Activated T-cell treated with anti-CD3 and anti-CD28 coated beads for 4 hours (primary cell): ENCODE data around the gene HOXB9.

Experiments used
- DNase-seq: peaks from one replicate; pipeline ENCODE4 v3.0.0-alpha.2; 2020

The HOXB9 gene

DNA sequence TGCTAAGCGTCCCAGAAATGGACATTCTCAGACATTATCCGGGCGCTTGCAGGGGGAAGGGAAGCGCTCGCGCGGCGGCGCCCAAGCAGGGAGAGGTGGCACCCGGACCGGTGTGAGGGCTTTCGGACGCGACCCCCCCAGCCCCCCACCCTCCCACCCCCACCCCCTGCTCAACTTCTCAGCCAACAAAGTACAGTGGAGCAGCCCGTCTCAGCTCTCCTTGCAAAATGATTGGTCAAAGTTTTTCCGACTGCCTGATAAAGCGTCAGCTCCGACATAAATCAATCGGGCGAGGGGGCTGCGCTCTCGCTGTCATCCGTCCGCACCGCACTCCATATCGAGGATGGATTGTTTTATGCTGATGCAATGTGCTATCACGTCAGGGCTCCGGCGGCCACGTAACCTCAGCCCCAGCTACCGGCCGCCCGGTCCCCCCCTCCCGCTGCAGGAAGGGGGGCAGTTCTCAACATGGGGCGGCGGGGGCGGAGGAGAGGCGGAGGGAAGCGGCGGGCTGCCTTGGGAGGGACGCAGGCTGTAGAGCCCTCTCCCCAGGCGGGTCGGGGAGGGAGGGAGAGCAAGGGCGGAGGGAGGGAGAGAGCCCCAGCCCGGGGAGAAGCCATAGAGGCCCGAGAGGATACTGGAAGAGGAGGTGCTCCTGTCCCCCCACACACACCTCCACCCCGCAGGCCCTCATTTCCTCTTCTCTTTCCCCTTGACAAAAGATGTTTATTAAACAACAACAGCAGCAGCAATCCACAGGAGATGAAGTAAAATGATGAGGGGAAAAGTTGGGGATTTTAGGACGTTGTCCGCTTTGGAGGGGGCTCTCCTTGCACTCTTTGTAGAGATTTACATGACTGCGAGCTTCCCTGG, at the start of gene HOXB9:
HOXB9 (minus strand) TSS at position 114 of the 873 bp plus-strand sequence; CDS start at position 25, 89 bp downstream.
- peak; percentile 60 for DNase-seq

DNA sequence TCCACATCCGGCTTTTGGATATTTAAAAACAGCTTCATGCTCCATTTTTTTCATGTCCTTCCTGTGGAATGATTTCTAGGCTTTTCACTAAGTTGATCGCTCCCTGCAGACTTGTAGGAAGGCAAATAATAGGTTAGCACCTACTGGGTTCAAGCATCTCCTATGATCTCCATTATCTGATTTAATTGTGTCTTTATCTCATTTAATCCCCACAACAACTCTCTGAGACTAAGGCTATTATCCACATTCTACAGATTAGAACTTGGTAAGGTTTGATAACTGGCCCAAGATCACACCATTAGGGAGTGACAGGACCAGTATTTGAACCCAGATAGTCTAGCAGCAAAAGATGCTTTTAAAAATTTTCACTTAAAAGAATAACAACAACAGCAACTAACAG, 46.2 kb upstream of the HOXB9 start:
- no peak for DNase-seq

DNA sequence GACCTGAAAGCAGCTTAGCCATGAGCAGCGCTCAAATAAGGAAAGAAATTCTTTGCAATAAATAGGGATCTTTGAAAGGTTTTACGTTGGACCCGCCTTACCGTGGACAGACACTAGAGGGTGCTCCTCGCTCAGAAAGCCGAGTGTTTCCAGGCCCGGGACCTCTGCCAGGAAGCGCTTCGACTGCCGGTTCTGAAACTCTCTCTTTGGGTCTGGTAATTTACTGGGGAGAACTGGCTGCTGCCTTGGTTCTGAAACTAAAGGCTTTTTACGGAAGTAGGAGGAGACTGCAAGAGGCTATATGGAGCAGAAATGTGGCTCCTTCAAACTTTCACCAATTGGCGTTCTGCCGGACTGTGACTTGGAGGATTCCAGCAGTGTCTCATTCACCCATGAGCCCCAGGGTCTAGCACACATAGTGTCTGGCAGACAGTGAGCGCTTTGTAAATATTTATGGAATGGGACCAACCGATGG, 45.6 kb upstream of the HOXB9 start:
- DNase-seq: peak; percentile 67

DNA sequence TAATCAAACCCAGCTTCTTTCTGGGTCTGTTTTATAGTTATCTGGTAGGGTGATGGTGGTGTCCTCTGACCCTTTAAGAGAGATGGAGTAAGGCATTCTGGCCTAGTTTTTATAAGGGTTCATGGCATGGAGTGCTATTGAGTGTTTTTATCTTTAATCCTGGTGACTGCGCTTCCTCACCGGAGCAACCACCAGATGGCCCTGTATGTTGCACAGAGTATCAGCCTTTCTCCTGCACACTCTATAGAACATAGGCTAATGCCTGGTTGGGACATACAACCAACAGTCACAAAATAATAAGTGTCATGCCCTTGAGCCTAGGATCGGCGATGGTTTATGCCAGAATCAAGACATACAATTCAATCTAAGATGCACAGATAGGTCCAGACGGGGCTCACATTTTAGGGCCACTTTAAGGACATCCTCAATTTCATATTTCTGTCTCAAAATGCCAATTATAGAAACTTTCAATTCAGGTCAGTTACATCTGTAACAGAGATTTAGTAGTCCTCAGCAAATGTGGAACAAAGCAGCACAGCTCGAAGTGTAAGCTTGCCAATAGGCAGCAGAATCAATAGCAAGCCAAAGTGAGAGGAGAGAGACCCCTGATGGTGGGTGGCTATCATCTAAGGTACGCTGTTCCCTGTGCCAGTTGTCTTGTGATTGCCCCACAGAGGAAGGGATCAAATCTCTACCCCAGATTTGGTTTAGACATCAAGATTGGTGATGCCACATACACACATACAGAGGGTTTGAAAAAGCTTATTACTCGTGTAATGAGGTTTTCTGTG, 37.2 kb upstream of the HOXB9 start:
- no peak for DNase-seq

DNA sequence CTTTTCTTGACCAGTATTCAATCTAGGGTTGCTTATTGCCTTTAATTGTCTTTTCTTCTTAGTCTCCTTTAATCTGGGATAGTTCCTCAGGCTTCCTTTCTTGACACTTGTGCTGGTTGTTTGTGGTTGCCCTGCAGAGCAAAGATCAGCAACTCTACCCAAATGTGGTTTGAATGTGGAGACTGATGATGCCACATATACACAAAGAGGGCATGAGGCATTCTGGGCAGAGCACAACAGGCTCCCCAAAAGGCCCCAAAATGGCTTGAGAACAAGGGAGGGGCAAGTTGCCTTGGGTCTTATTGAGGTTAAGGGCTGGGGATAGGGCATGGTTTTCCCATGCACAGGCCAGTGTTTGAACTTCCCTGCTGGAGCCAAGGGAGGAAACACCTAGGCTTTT, 29.8 kb upstream of the HOXB9 start:
- no peak for DNase-seq

DNA sequence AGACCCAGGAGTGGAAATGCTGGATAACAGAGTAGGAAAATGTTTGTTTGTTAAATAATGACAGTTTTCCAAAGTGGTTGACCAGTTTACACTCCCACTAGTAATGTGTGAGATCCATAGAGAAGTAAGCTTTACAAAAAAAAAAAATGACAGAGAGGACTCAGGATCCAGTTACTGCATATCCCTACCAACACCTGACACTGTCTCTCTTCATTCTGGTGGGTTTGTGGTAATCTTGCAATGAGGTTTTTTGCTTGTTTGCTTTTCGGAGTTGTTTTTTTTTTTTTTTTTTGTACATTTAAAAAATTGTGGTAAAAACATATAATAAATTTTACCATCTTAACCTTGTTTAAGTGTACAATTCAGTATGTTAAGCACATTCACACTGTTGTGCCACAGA, 23.6 kb upstream of the HOXB9 start:
- no peak for DNase-seq

DNA sequence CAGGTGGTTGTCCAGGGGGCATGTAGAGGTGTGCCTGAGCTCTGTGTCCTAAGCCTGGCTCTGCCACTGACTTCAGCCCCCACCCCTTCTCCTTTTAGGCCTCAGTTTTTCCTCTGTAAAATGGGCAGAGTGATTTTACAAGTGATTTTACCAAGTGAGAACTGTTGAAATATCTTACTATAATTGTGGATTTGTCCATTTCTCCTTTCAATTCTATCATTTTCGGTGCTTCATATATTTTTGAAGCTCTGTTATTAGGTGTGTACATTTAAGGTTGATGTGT, 21.7 kb upstream of the HOXB9 start:
- no peak for DNase-seq

DNA sequence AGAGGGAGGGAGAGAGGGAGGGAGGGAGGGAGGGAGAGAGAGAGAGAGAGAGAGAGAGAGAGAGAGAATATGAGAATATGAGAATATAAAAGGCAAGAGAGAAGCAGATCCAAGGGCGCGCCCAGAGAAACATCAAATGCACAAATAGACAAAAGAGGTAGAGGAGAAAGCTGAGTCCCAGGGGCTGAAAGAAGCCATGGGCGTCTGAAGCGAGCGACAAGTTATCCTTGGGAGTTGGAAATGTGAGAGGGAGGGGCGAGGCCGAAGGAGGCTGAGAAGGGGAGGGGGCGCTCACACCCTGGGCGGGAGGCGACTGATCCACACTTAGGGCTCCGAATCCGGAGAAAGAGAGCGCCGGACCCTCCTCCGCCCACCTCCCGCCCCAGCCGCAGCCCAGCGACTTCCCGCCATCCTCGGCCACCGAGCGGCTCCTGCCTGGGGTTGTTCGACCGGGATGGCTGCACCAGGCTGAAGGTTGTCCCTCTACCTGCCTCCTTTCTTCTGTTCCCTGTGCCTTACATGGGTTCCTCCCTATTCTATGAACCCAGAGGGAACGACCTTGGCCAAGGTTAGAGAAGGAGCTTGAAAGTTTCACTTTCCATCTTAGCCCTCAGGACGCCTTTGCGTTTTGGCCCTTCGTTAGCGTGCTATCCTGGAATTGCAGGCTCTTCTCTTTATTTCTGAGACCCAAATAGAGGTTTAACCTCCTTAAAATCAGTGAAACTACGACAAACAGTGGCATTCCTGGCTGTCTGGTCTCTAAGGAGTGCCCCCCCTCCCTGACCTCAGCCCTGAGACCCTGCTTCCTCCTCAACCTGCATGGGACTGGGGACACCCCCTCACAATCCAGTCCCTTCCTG, 21.2 kb upstream of the HOXB9 start:
- DNase-seq: no peak

DNA sequence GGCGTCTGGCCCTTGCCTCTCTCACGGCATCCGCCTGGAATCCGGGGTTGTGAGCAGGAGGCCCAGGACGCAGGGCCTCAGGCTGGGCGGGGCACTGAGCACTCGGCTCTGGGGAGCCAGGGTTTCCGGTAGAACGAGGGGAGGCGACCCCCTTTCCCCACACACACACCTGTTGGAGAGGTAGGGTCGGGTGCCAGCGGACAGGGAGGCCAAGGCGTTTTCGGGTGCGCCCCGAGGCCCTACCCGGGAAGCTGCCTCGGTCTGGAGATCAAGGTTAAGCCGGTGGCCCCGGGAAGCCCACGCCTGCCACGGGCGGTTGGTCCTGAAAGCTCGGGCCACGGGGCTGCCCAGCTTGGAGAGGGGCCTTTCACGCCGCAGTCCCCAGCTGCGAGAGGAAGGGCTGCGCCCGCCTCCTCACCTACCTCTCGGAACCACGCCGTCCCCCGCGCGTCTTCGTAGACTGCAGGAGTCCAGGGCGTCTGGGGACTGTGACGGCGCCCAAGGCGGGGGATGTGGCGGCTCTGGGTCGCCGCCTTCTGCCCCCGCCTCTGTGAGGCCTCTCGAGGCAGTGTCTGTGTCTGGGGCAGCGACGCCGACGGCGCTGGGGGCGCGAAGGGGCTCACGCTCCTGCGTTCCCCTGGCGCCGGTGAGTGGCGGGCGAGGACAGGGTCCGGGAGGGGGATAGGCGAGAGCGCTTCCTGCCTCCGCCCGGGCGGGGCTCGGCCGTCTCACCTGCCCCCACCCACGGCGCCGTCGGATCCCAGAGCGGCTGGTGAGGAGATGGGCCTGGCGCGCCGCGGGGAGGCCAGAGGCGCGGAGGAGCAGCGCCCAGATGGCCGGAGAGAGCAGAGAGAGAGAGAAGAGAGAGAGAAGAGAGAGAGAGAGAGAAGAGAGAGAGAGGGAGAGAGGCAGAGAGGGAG, 20.3 kb upstream of the HOXB9 start:
- DNase-seq: peak; percentile 19

DNA sequence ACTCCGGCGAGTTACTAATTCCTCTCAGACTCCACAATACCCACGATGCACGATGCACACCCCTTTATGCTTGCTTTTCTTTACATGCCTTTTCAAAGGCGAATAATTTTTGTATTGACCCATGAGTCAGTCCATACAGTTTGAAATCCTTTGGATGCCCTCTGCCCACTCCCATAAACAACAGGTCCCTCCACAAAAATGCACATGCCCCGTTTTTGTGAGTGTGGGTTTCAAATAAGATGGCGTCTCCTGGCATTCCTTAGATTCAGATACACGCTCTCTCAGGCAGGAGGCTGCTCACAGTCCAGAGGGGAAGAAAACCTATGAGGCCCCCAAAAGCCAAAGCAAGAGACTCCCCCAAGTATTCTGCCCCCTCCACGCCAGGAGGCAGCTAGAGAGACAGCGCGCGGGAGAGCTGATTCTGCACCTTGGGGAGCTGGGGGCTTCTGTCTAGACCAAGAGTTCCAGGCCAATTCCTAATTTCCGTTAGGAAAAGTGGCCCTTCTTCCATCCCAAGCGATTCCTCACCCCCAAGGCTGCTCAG, 19.6 kb upstream of the HOXB9 start:
- DNase-seq: no peak

DNA sequence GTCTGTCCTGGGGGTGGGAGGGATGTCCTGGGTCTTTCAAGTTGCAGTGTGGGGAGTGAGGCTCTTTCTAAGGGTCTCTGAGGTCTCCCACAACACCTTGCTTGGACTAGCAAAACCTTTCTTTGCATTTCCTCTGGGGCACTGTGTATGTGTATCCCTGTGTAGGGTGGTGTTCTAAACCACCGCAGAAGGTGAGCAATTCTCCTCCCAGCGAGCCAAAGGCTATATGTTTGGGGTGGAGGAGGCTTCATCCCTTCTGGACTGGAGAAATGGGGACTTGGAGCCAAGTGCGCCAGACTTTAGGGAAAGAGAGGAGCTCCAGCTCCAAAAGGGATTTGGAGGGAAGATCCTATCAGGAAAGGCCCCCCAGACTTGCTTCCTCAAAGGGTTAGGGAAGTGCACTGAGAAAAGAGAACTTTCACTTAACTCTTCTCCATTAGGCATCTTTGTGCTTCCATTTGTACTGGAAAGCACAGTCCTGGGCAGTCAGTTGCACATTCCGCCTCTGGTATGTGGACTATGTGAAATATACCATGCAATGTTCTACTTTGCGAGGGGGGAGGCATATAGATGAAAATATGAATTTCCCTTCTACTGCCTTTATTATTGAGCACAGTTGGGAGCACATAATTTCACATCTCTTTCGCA, 18.9 kb upstream of the HOXB9 start:
- DNase-seq: no peak

DNA sequence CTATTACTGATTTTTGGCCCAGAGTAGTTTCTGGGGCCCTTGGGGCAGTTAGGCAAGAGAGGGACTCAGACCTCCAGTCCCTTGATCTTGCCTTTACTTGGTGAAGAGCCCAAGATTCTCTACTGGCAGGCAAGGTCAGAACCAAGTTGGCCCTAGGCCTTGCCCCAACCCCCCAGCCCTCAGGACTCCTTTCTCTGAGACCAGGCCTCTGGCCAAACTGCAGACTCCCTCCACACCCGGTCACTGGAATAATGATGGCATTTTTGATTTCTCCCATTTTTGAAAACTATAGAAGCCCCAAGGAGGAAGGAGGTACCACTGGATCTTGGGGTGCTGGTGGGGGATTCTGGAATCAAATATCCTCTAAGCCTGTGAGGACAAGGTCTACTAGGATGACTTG, 18.0 kb upstream of the HOXB9 start:
- DNase-seq: no peak

DNA sequence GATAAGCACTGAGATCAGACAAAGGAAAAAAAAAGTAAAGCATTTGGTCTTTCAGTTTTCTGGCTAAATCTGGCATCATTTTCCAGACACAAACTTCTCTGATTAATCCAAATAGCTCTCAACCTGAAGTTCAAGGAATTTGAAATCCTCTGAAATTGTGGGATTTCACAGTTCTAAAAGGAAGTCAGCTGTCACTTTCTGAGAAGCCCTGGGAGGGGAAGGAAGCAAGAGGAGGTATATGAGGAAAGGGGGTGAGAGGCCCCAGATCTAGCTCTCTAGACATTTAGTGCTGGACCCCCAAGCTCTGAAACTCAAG, 17.5 kb upstream of the HOXB9 start:
- DNase-seq: no peak

DNA sequence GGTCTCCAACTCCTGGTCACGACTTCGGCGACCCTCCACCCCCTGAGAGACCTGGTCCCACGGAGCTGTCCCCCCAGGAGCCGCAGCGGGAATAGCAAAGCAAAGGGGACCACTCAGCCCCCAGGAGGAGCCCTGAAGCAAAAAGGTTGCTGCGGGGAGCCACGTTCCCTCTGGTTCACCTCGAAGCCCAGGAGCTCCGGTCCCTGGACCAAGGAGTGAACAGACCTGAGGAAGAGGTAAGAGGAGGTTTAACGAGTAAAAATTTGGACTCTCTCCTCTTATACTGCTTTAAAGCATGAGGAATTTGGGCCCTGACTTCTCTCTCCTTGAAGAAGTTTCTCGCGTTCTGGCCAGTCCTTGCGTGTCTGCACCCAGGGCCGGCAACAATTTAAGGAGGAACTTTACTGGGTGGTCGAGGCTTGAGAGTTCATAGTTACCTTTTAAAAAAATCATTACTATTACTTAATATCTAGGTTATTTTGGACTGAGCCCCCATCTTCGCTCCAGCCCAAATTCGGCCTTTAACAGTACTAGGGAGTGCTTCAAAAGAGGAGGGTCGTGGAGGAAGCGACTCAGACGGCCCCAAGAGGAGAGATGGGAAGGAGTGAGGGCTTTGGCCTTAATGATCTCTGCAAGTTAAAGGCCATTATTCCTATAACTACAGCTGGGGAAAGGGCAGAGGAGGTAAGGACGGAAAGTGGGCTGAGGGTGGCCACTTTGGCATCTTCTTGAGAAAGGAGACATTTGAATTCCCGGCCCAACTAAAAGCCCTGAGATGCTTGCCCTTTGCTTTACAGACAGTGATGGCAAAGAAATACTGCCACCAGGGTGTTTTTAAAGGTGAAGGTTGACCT, 16.9 kb upstream of the HOXB9 start:
- no peak for DNase-seq

DNA sequence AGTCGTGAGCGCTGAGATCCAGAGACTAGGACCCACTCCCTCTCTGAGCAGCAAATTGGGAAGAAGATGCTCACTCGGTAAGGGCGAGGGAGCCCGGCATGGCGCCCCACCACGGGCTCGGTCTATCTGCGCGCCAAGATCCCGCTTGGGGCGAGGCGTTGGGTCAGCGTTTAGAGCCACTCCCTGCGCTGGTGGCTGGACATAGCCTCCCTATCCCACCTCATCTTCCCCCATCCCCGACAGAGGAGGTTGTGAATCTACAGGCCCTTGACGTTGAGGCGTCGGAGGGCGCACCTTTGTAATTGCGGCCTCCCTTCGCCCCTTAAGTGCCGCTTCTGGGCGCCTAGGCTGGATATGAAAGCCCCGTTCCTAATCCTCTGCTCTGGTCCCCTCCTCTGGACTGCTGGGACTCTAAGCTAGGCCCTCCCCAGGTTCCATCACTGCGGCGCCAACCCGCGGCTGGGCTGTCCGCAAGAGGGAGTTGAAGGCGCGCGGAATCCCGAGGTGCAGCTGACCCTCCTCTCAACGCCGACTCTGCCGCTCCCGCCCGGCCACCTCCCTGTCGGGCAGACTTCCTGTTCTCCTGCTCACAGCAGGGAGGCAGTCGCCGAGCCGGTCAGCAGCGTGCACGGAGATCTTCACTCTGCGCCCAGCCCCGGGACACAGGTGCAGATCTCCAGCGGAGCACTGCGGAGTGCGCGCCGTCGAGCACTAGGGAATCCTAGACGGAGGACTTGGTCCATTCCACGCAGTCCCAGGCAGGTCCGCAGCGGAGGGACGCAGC, 16.1 kb upstream of the HOXB9 start:
- no peak for DNase-seq

DNA sequence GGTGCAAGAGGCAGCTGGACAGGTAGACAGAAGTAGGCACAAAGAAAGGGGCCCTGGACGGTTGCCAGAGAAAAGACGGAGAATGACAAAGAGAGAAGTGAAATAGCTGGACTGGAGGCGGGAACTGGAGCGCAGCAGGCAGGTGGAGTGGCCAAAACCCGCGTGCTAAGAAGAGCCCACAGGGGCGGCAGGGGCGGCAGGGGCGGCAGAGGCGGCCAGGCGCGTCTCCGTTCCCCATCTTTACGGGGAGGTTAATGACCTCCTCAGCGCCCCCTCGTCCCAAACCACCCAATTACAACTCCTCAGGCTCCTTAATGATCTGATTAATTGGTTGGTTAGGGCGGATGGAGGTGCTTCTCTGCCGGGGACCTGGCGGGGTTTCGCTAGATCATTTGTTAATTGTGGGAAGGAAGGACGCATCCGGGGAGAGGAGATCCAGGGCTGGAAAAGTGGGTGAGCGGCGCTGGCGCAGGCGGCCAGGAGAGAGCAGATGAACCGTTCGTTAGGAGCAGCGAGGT, 15.4 kb upstream of the HOXB9 start:
- DNase-seq: no peak

DNA sequence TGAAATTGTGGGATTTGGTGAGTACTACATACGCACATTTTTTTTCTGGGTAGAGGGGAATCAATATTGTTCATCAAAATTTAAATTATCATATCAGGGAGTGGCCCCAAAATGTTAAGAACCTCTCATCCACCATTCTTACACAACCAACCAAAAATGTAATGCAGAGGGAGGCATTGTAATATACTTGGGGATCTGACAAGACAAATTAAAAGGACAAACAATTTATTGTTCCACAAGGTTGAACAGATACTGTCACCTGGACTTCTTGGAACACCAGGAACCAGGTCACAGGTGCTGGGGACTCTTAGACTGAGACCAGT, 14.7 kb upstream of the HOXB9 start:
- no peak for DNase-seq

DNA sequence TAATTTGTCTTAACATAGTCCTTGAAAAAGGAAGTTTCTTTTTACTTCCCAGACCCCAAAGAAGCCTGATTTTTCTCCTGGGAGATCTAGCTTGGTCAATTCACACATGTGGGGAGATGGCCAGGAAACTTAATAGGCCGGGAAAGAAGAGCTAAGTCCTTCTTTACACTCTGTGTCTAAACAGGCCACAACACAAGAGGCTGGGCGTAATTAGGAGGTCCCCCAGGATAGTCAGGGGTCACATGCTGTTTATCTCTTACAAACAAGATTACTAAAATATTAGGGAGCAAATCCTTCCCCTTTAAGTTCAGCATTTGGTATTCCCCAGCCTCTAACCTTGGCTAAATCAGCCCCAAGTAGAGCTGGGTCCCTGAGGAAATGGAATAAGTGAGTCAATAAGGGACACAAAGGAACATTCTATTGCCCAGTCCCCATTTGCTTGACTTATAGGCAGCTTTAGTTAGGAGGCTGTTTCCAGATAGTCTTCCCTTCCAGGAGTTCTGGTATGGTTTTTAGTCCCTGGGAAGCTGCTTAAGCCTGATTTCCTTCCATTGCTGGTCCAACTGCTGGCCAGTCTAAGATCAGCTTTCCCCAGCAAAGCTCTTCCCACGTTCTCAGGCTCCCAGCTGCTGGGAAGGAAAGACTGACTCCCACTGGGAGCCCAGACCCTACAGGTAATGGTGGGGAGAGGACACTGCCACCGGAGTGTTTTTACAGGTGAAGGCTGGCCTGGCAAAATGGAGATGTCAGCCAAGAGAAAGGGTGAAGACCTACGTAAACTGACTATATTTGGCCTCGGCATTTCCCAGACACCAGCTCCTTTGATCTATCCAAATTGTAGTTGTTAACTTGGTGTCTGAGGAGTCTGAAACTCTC, 14.1 kb upstream of the HOXB9 start:
- no peak for DNase-seq

DNA sequence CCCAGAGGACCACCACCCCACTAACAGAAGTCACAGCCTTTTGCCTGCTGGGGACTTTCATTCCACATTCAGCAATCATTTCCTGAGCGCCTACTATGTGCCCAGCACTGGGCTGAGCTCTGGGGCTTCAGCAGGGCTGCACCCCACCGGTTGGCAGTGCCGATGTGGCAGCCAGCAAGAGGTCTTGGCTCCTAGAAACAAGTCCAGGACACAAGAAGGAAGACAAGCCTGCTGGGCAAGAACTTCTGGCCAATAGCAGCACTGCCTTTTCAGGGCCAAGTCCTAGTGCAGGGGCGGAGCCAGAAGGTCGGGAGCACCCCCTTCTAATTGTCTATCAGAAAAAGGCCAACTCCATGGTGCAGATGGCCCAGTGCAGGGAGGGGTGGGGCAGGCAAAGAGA, 13.0 kb upstream of the HOXB9 start:
- DNase-seq: no peak
